DOHH2 (cell line): ENCODE results near the gene HLCS.

Experiments
- EZH2phosphoT487 ChIP-seq: fragments of 200-600 bp; sonication (generic); IDR thresholded peaks from 2 replicates; pipeline ENCODE4 v1.6.1; 2017; ENCODE audit warnings: borderline replicate concordance, mild to moderate bottlenecking, antibody characterized with exemption, low read length, moderate library complexity, mixed read lengths
- TF ChIP-seq, protein P1 (sequence below): fragments of 200-600 bp; sonication (generic); IDR thresholded peaks from one replicate; pipeline ENCODE4 v1.5.1; 2014; ENCODE audit warnings: antibody characterized with exemption, mild to moderate bottlenecking, low read depth, low read length; ENCODE audit not compliant: poor library complexity, severe bottlenecking

DNA sequence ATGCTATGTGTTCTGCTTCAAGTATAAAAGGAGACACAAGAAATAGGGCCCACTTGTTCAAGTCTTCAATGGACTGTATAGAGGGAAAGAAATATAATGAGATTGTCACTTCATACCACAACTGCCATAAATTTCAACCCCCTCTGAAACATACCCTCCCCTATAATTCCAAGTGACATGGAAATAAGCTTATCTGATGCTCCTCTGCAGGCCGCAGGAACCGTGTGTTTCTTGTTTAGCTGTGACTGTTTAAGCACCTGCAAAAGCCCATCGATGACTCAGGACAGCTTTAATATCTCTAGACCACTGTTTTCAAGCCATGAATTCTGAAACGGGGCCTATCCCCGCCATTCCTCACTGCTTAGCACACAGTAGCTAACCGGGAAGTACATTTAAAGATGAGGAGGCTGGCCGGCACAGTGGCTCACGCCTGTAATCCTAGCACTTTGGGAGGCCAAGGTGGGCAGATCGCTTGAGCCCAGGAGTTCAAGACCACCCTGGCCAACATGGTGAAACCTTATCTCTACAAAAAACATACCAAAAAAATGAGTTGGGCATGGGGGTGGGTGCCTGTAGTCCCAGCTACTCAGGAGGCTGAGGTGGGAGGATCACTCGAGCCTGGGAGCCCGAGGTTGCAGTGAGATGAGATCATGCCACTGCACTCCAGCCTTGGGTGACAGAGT is 4.2 kb downstream of the HLCS start:
- TF ChIP-seq, protein P1, sequence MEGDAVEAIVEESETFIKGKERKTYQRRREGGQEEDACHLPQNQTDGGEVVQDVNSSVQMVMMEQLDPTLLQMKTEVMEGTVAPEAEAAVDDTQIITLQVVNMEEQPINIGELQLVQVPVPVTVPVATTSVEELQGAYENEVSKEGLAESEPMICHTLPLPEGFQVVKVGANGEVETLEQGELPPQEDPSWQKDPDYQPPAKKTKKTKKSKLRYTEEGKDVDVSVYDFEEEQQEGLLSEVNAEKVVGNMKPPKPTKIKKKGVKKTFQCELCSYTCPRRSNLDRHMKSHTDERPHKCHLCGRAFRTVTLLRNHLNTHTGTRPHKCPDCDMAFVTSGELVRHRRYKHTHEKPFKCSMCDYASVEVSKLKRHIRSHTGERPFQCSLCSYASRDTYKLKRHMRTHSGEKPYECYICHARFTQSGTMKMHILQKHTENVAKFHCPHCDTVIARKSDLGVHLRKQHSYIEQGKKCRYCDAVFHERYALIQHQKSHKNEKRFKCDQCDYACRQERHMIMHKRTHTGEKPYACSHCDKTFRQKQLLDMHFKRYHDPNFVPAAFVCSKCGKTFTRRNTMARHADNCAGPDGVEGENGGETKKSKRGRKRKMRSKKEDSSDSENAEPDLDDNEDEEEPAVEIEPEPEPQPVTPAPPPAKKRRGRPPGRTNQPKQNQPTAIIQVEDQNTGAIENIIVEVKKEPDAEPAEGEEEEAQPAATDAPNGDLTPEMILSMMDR = no peak
- no peak for TF ChIP-seq EZH2phosphoT487
